GM23248 (cell line): ENCODE results near the gene TRAPPC12.

Experiments
- EZH2 ChIP-seq: fragments of 200-600 bp; sonication (generic); IDR thresholded peaks from 2 replicates; pipeline ENCODE4 v1.6.1; 2018; ENCODE audit warnings: antibody characterized with exemption, mild to moderate bottlenecking; ENCODE audit not compliant: insufficient read depth, poor library complexity, severe bottlenecking
- EZH2phosphoT487 ChIP-seq: fragments of 200-600 bp; sonication (generic); IDR thresholded peaks from 2 replicates; pipeline ENCODE4 v1.6.1; 2018; ENCODE audit warnings: antibody characterized with exemption, moderate library complexity, mild to moderate bottlenecking, low read depth; ENCODE audit not compliant: insufficient read depth

DNA sequence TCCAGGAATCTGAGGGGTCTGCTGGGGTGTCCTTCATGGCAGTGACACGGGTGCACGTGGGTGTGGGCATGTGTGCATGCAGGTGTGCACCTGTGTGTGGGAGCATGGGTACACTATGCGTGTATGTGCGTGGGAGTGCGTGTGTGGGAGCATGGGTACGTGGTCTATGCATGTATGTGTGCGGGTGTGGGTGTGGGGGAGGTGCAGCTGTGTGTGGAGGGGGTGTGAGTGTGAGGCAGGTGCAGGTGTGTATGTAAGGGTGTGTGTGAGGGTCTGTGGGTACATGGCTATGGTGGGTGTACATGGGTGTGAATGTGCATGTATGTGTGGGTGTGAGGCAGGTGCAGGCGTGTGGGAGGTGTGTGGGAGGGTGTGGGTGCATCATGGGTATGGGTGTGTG lies 38.2 kb upstream of the TRAPPC12 start:
- TF ChIP-seq EZH2phosphoT487 (no peak), EZH2 (no peak)
